NCI-H2227 (cell line): ENCODE data around the gene CCDC183.
"Not testable (repeated sequence)": the region's sequence is repeated elsewhere in the genome, so short reads cannot be mapped to it uniquely, and the experiment has no call there.

Experiments used
- DNase-seq: peaks from one replicate; lab custom pipeline; 2025; ENCODE audit not compliant: unreplicated experiment; lab: John Stamatoyannopoulos, UW

Gene CCDC183

GRCh38 chr9:136760424-136760823 is 35.7 kb upstream of the CCDC183 start:
- DNase-seq: no peak

GRCh38 chr9:136760834-136761544 is 35.1 kb upstream of the CCDC183 start:
- DNase-seq: peak; percentile 26

- no peak for DNase-seq
Observed at GRCh38 chr9:136761545-136761981, 34.6 kb upstream of the CCDC183 start.

GRCh38 chr9:136762221-136762691 is 33.9 kb upstream of the CCDC183 start:
- DNase-seq: no peak

GRCh38 chr9:136762915-136763648 is 33.1 kb upstream of the CCDC183 start:
- no peak for DNase-seq

- no peak for DNase-seq
Observed at GRCh38 chr9:136763649-136764035, 32.5 kb upstream of the CCDC183 start.

GRCh38 chr9:136764301-136764891 is 31.7 kb upstream of the CCDC183 start, which contains the start of gene LCN15:
Gene LCN15 (minus strand): TSS chr9:136764518. CDS start chr9:136764488, 30 bp downstream.
- DNase-seq: no peak

GRCh38 chr9:136765041-136765440 is 31.1 kb upstream of the CCDC183 start:
- DNase-seq: no peak

GRCh38 chr9:136765745-136766409 is 30.3 kb upstream of the CCDC183 start:
- DNase-seq: not testable (repeated sequence)

DNA sequence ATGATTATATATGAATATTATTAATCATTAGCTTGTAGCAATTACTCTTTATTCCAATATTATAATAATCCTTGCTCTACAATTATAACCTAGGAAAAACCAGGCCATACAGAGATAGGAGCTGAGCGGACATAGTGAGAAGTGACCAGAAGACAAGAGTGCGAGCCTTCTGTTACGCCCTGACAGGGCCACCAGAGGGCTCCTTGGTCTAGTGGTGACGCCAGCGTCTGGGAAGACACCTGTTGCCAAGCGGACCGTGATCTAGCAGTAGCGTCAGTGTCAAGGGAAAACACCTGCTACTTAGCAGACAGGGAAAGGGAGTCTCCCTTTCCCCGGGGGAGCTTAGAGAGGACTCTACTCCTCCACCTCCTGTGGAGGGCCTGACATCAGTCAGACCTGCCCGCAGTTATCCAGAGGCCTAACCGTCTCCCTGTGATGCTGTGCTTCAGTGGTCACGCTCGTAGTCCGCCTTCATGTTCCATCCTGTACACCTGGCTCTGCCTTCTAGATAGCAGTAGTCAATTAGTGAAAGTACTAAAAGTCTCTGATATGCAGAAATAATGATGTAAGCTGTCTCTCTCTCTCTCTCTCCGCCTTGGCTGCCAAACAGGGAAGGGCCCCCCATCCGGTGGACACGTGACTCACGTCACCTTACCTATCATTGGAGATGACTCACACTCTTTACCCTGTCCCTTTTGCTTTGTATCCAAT is 29.6 kb upstream of the CCDC183 start:
- DNase-seq: peak; percentile 45

- DNase-seq: no peak
Observed at GRCh38 chr9:136769710-136770191, 26.4 kb upstream of the CCDC183 start.

- DNase-seq: no peak
Observed at GRCh38 chr9:136771907-136772415, 24.2 kb upstream of the CCDC183 start.

GRCh38 chr9:136773386-136774044 is 22.6 kb upstream of the CCDC183 start:
- DNase-seq: no peak

- DNase-seq: no peak
Observed at GRCh38 chr9:136774416-136775045, 21.6 kb upstream of the CCDC183 start.

GRCh38 chr9:136775191-136775590 is 20.9 kb upstream of the CCDC183 start:
- DNase-seq: no peak

- no peak for DNase-seq
Observed at GRCh38 chr9:136776947-136777346, 19.2 kb upstream of the CCDC183 start.

DNA sequence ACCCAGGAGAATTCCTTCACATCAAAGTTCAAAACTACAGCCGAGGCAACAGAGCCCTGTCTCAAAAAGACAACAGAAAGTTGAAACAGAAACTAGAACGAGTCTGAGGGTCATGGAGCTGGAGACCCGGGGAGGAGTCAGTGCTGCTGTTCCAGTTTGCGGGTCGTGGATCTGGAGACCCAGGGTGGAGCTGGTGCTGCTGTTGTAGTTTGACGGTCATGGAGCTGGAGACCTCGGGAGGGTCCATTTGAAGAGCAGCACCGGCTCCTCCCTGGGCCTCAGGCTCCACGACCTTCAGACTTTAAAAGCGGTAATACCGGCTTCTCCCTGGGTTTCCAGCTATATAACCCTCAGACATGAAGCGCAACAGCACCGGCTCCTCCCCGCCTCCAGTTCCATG is 18.8 kb upstream of the CCDC183 start:
- DNase-seq: no peak

DNA sequence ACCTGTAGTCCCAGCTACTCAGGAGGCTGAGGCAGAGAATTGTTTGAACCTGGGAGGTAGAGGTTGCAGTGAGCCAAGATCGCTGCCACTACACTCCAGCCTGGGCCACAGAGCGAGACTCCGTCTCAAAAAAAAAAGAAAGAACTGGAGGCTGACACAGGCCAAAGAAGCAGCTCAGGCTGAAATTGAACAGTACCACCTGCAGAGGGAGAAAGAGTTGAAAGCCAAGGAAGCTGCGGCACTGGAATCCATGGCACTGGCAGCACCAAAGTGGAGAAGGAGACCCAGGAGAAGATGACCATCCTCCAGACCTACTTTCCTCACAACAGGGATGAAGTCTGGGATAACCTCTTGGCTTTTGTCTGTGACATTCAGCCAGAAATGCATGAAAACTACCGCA is 16.3 kb upstream of the CCDC183 start:
- no peak for DNase-seq

GRCh38 chr9:136782452-136782851 is 13.7 kb upstream of the CCDC183 start:
- DNase-seq: no peak
